ENCODE data around the gene PIK3C2G. TPM values are rescaled to one million over a fixed set of nuclear protein-coding genes. Genes with fewer than 3 reads are reported as not detected.

Gene PIK3C2G
- polyA plus RNA-seq, 1 experiment, result not detected

DNA sequence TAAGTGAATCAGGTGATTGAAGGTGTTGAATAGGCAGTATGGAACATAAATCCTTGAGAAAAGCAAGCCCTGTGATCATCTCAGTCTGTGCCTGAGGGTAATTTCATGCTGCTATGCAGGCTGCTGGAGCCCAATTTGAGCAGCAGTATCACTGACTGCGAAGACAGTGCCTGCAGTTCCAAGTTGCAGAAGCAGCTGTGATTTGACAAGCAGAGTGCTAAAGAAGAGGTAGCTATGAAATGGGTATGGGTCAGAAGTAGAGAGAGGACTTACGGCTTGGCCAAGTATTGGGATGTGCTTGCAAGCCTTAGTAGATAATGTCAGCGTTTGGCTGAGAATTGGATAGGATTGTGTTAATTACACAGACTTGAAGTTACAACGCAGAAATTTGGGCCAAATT, 22.5 kb downstream of the PIK3C2G start:
- DNase-seq (ENCODE audit: low read depth, low spot score), result no peak
- no peaks in the 10 kb centered on the region for H3K27me3 ChIP-seq (ENCODE audit: control insufficient read depth, insufficient read depth, low read length)
- no peak overlapping the region for H3K4me3 ChIP-seq (ENCODE audit: low read depth, low read length)
- no peak for TF ChIP-seq CTCF (IDR thresholded peaks at IDR 0.05; ENCODE audit: low read depth, low read length)
- no peak overlapping the region for H3K27ac ChIP-seq (ENCODE audit: low read depth, low read length)
- POLR2A ChIA-PET, result no interaction called here
- H3K9me3 ChIP-seq (ENCODE audit: control insufficient read depth, insufficient read depth, low read length), result no peaks in the 10 kb centered on the region
- CTCF ChIA-PET, result no interaction called here

DNA sequence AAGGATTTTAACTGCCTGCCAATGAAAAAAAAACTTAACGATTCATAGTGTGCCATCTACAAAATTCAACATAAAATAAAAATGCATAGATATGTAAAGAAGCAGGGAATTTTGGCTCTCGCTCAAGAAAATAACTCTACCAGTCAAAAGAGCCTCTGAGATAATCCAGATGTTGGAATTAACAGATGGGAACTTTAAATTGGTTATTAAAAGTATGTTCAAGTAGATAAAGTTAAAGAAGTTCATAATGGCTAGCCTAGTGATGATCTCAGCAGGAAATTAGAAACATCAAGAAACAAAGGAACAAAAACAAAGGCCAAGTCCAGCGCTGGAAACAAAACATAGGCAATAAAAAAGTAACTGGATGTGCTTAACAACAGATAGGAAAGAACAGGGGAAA, 23.1 kb downstream of the PIK3C2G start:
- Histone ChIP-seq H3K27me3 (ENCODE audit: control insufficient read depth, insufficient read depth, low read length) (no peaks in the 10 kb centered on the region), H3K9me3 (ENCODE audit: control insufficient read depth, insufficient read depth, low read length) (no peaks in the 10 kb centered on the region), H3K4me3 (ENCODE audit: low read depth, low read length) (no peak overlapping the region), H3K27ac (ENCODE audit: low read depth, low read length) (no peak overlapping the region)
- no peak for TF ChIP-seq CTCF (IDR thresholded peaks at IDR 0.05; ENCODE audit: low read depth, low read length)
- POLR2A ChIA-PET, result no interaction called here
- DNase-seq (ENCODE audit: low read depth, low spot score), result no peak
- CTCF ChIA-PET, result no interaction called here

- TF ChIP-seq CTCF (IDR thresholded peaks at IDR 0.05; ENCODE audit: low read depth, low read length), result no peak
- DNase-seq (ENCODE audit: low read depth, low spot score), result no peak
- no peaks in the 10 kb centered on the region for H3K27me3 ChIP-seq (ENCODE audit: control insufficient read depth, insufficient read depth, low read length)
- no peak overlapping the region for H3K4me3 ChIP-seq (ENCODE audit: low read depth, low read length)
- ChIA-PET POLR2A (no interaction called here), CTCF (no interaction called here)
- H3K9me3 ChIP-seq (ENCODE audit: control insufficient read depth, insufficient read depth, low read length), result no peaks in the 10 kb centered on the region
- no peak overlapping the region for H3K27ac ChIP-seq (ENCODE audit: low read depth, low read length)
These were observed 23.8 kb downstream of the PIK3C2G start for GRCh38 chr12:18285161-18285560.

DNA sequence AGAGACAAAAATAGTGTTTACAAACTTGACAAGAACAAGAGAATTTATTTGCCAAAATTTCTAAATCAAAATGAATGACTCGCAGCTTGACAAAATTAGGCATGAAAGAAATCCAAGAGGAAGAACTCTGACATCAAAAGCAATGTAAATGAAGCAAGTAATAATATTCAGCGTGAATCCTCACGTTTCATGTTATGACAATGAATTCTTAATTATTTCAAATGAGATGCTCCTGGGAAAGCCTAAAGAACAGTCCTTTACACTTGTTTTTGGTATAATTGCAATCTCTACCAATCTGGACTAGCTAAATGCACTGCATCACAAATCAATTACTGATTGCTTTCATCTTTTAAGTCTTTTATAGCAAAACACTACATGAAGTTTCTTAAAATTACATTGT, 29.1 kb downstream of the PIK3C2G start:
- TF ChIP-seq CTCF (IDR thresholded peaks at IDR 0.05; ENCODE audit: low read depth, low read length), result no peak
- Histone ChIP-seq H3K9me3 (ENCODE audit: control insufficient read depth, insufficient read depth, low read length) (no peaks in the 10 kb centered on the region), H3K4me3 (ENCODE audit: low read depth, low read length) (no peak overlapping the region), H3K27me3 (ENCODE audit: control insufficient read depth, insufficient read depth, low read length) (no peaks in the 10 kb centered on the region), H3K27ac (ENCODE audit: low read depth, low read length) (no peak overlapping the region)
- ChIA-PET CTCF (interaction anchor here (0.6 kb wide), 1 partner anchor 28 kb away, joined by 4 read pairs; no protein-coding TSS in a partner anchor), POLR2A (no interaction called here)
- no peak for DNase-seq (ENCODE audit: low read depth, low spot score)

DNA sequence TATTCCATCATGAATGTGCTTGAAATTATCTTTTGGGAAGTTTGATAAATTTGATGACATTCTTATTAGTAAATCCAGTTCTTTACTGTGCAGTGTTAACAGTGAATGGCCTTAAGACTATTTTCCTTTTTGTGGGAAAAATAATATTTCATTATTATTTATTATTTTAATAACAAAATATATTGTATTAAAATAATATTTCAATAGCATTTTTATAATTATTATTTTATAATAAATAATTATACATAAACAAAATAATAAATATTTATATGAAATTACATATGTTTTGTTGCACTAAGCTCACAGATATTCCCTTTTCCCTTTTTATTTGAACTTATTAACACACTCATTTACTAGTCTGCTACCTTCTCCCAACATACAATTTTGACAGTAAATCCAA, 33.6 kb downstream of the PIK3C2G start:
- Histone ChIP-seq H3K27me3 (ENCODE audit: control insufficient read depth, insufficient read depth, low read length) (no peaks in the 10 kb centered on the region), H3K9me3 (ENCODE audit: control insufficient read depth, insufficient read depth, low read length) (no peaks in the 10 kb centered on the region), H3K4me3 (ENCODE audit: low read depth, low read length) (no peak overlapping the region), H3K27ac (ENCODE audit: low read depth, low read length) (no peak overlapping the region)
- TF ChIP-seq CTCF (IDR thresholded peaks at IDR 0.05; ENCODE audit: low read depth, low read length), result no peak
- CTCF ChIA-PET, result no interaction called here
- no peak for DNase-seq (ENCODE audit: low read depth, low spot score)
- POLR2A ChIA-PET, result no interaction called here
